SU-DHL-6 (cell line): ENCODE results near the gene ZNF550.

Experiments
- H2AFZ ChIP-seq: fragments of 200-600 bp; sonication (generic); 2 replicates; pipeline ENCODE4 v1.6.1; 2014; ENCODE audit warnings: low read depth, mild to moderate bottlenecking, moderate library complexity, mixed read lengths, antibody characterized with exemption, low read length; ENCODE audit not compliant: severe bottlenecking
- H3F3A ChIP-seq: fragments of 200-600 bp; shearing (Covaris generic); 2 replicates; pipeline ENCODE4 v1.6.0; 2016; ENCODE audit warnings: antibody characterized with exemption, mild to moderate bottlenecking; ENCODE audit not compliant: insufficient read depth
- H3K27ac ChIP-seq: fragments of 200-600 bp; sonication (generic); 2 replicates; pipeline ENCODE4 v1.5.1; 2016; ENCODE audit warnings: low read depth, mild to moderate bottlenecking, low read length, moderate library complexity, mixed read lengths
- H3K27me3 ChIP-seq: fragments of 200-600 bp; sonication (generic), shearing (Covaris generic); 2 replicates; pipeline ENCODE4 v1.6.0; 2014; ENCODE audit warnings: mild to moderate bottlenecking, low read length
- H3K36me3 ChIP-seq: fragments of 200-600 bp; sonication (generic); 2 replicates; pipeline ENCODE4 v1.6.1; 2014; ENCODE audit warnings: mild to moderate bottlenecking, low read length, mixed read lengths
- H3K4me2 ChIP-seq: fragments of 300-600, 200-600 bp; shearing (Covaris generic), sonication (generic); 2 replicates; pipeline ENCODE4 v1.6.0; 2014; ENCODE audit warnings: low read length, low read depth, mild to moderate bottlenecking; ENCODE audit not compliant: poor library complexity, severe bottlenecking
- H3K4me3 ChIP-seq: fragments of 200-600 bp; sonication (generic); 2 replicates; pipeline ENCODE4 v1.5.1; 2014; ENCODE audit warnings: antibody characterized with exemption, low read length, mild to moderate bottlenecking, mixed read lengths; ENCODE audit not compliant: insufficient read depth, poor library complexity, severe bottlenecking
- H3K79me2 ChIP-seq: fragments of 200-600 bp; sonication (generic); 2 replicates; pipeline ENCODE4 v1.6.1; 2014; ENCODE audit warnings: mild to moderate bottlenecking, low read length, moderate library complexity; ENCODE audit not compliant: insufficient read depth
- H3K9ac ChIP-seq: fragments of 200-600 bp; sonication (generic); 2 replicates; pipeline ENCODE4 v1.7.0; 2014; ENCODE audit warnings: mild to moderate bottlenecking, low read length
- H3K9me2 ChIP-seq: fragments of 200-600 bp; sonication (generic); replicated peaks from 2 replicates; pipeline ENCODE4 v1.6.1; 2014; ENCODE audit warnings: low read length; ENCODE audit not compliant: insufficient read depth
- H3K9me3 ChIP-seq: fragments of 200-600 bp; sonication (generic); 2 replicates; pipeline ENCODE4 v1.6.1; 2014; ENCODE audit warnings: low read length, mixed read lengths; ENCODE audit not compliant: insufficient read depth
- H4K20me1 ChIP-seq: fragments of 200-600 bp; sonication (generic); 2 replicates; pipeline ENCODE4 v1.6.1; 2014; ENCODE audit warnings: low read depth, mild to moderate bottlenecking, antibody characterized with exemption, low read length, moderate library complexity, mixed read lengths
- EZH2phosphoT487 ChIP-seq: fragments of 200-600 bp; sonication (generic), shearing (Covaris generic); conservative IDR thresholded peaks from 2 replicates; pipeline ENCODE4 v1.6.1; 2018; ENCODE audit warnings: mild to moderate bottlenecking, antibody characterized with exemption, low read length, moderate library complexity, mixed read lengths
- TF ChIP-seq, protein P1 (sequence below): fragments of 200-600 bp; sonication (generic); IDR thresholded peaks from one replicate; pipeline ENCODE4 v1.5.1; 2017; ENCODE audit warnings: antibody characterized with exemption, mild to moderate bottlenecking, low read length, moderate library complexity; ENCODE audit not compliant: insufficient read depth, poor library complexity, severe bottlenecking

ZNF550 gene

DNA sequence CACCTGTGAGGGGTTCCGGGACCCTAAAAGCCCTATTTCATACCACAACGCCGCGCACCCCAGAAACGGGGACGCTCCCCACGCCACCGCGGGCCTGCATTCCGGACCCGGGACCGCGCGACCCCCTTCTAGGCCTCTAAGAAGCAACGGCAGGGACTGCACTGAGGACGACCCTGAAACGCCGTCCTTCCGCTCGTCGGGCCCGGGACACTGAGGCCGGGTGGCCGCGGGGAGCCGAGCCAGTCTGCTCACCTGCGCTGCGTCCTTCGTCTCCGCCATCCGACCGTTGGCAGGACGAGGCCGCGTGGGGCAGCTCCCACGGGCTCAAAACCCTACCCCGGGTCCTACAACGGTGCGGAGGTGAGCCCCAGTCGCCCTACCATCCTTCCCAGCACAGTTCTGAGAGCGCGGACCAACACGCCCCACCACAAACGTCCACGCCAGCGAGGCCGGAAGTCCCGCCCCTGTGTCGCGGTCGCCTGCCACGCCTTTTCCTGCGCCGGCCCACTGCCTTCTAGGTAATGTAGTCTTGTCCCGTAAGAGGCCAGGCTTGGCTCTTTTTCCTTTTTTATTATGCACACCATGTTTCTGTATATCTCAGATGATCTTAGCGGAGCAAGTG is at the start of gene ZNF550:
Gene ZNF550 (minus strand): TSS at position 460 of the 622 bp plus-strand sequence. CDS start 181 bp downstream, at position 279.
- no peaks in the 10 kb centered on the region for H3K9me2 ChIP-seq
- no peaks in the 10 kb centered on the region for H3F3A ChIP-seq
- H3K79me2 ChIP-seq, result peaks cover 6% of the 10 kb centered on the region; the same call in 1 of the 2 replicates
- H3K4me3 ChIP-seq, result peak within 1 kb of the TSS; percentile 62
- peak within 1 kb of the TSS; percentile 77 for H2AFZ ChIP-seq
- no peaks in the 10 kb centered on the region for H3K27me3 ChIP-seq
- H3K9ac ChIP-seq, result peak within 1 kb of the TSS; percentile 73
- TF ChIP-seq, protein P1, sequence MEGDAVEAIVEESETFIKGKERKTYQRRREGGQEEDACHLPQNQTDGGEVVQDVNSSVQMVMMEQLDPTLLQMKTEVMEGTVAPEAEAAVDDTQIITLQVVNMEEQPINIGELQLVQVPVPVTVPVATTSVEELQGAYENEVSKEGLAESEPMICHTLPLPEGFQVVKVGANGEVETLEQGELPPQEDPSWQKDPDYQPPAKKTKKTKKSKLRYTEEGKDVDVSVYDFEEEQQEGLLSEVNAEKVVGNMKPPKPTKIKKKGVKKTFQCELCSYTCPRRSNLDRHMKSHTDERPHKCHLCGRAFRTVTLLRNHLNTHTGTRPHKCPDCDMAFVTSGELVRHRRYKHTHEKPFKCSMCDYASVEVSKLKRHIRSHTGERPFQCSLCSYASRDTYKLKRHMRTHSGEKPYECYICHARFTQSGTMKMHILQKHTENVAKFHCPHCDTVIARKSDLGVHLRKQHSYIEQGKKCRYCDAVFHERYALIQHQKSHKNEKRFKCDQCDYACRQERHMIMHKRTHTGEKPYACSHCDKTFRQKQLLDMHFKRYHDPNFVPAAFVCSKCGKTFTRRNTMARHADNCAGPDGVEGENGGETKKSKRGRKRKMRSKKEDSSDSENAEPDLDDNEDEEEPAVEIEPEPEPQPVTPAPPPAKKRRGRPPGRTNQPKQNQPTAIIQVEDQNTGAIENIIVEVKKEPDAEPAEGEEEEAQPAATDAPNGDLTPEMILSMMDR, result no peak
- TF ChIP-seq EZH2phosphoT487, result no peak
- no peaks in the 10 kb centered on the region for H4K20me1 ChIP-seq
- H3K9me3 ChIP-seq, result peaks cover 28% of the 10 kb centered on the region; the same call in 1 of the 2 replicates
- peaks cover 5% of the 10 kb centered on the region; the same call in 1 of the 2 replicates for H3K36me3 ChIP-seq
- no peak within 1 kb of the TSS for H3K27ac ChIP-seq
- H3K4me2 ChIP-seq, result peak within 1 kb of the TSS; percentile 67

DNA sequence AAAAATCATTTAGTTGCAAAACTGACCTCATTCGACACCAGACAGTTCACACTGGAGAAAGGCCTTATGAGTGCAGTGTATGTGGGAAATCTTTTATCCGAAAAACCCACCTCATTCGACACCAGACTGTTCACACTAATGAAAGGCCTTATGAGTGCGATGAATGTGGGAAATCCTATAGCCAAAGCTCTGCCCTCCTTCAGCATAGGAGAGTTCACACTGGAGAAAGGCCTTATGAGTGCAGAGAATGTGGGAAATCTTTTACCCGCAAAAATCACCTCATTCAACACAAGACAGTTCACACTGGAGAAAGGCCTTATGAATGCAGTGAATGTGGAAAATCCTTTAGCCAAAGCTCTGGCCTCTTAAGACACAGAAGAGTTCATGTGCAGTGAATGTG is 47.3 kb upstream of the ZNF550 start:
- TF ChIP-seq, protein P1, result no peak
- no peak for TF ChIP-seq EZH2phosphoT487
- H3K4me2 ChIP-seq, result no peak overlapping the region
- H3F3A ChIP-seq, result no peaks in the 10 kb centered on the region
- no peaks in the 10 kb centered on the region for H3K79me2 ChIP-seq
- H3K9ac ChIP-seq, result no peak overlapping the region
- no peak overlapping the region for H3K27ac ChIP-seq
- no peaks in the 10 kb centered on the region for H4K20me1 ChIP-seq
- H3K9me3 ChIP-seq, result peaks cover 11% of the 10 kb centered on the region; the same call in 1 of the 2 replicates
- H3K36me3 ChIP-seq, result peaks cover 11% of the 10 kb centered on the region
- no peaks in the 10 kb centered on the region for H3K9me2 ChIP-seq
- H3K27me3 ChIP-seq, result no peaks in the 10 kb centered on the region
- H3K4me3 ChIP-seq, result no peak overlapping the region
- H2AFZ ChIP-seq, result no peak overlapping the region

DNA sequence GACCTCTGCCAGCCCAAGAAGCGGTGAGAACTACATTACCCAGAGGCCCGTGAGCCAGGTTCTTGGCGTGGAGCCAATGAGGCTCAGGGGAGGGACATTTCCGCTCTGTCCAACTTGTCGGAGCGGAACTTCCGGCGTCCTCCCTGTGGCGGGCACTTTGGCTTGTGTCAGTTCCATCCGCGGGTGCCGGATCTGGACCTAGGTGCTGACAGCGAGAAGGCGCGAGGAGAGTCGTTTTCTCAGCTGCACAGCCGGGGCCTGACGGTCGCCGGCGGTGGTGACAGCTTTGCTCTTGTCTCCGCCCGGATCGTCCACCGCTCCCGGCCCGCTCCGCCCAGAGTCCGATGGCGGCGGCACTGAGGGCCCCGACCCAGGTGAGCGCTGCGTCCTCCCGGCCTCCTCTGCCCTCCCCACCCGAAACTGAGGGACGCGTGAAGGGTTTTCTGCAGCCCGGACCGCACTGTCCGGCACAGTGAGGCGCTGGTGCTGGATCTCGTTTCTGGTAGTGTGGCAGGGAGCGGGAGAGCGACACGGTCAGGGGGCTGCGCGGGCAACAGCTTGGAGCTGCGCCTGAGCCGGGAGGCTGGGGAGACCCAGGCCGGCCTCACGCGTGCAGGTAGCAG is 40.2 kb upstream of the ZNF550 start, which contains the start of gene ZNF530:
Gene ZNF530 (plus strand): TSS at position 125 of the 623 bp plus-strand sequence. CDS start 4,461 bp downstream, outside the sequence.
- Histone ChIP-seq H4K20me1 (no peaks in the 10 kb centered on the region), H3K4me2 (peak within 1 kb of the TSS; percentile 57), H2AFZ (peak within 1 kb of the TSS; percentile 84), H3K9ac (peak within 1 kb of the TSS; percentile 62), H3F3A (no peaks in the 10 kb centered on the region), H3K4me3 (peak within 1 kb of the TSS; percentile 56), H3K9me2 (no peaks in the 10 kb centered on the region), H3K36me3 (peaks cover 3% of the 10 kb centered on the region; the same call in 1 of the 2 replicates), H3K27ac (no peak within 1 kb of the TSS), H3K27me3 (no peaks in the 10 kb centered on the region), H3K9me3 (peaks cover 13% of the 10 kb centered on the region; the same call in 1 of the 2 replicates), H3K79me2 (peaks cover 3% of the 10 kb centered on the region; the same call in 1 of the 2 replicates)
- no peak for TF ChIP-seq EZH2phosphoT487
- TF ChIP-seq, protein P1, result no peak
